Lower lobe of right lung (tissue), 2 donors: ENCODE data around the gene KCNK2. TPM values are rescaled to one million over a fixed set of nuclear protein-coding genes. Genes with fewer than 3 reads are reported as not detected.

Experiments
- ATAC-seq, 2 donors: fragments of 200-7000 bp; cut with Tn5 transposase; one replicate each; pipeline ENCODE4 v1.9.1; 2020 to 2022; ENCODE audit warnings: mild to moderate bottlenecking in 2 of 2, moderate library complexity in 2 of 2
- DNase-seq: peaks from one replicate; pipeline ENCODE4 v3.0.0-alpha.2; 2020
- H3K27ac ChIP-seq: fragments of 200-600 bp; one replicate; pipeline ENCODE4 v1.8.0; 2022
- H3K27me3 ChIP-seq: fragments of 200-600 bp; one replicate; pipeline ENCODE4 v1.8.0; 2022; ENCODE audit warnings: low read depth
- H3K36me3 ChIP-seq: fragments of 200-600 bp; one replicate; pipeline ENCODE4 v1.8.0; 2022; ENCODE audit warnings: mild to moderate bottlenecking
- H3K4me1 ChIP-seq: fragments of 200-600 bp; one replicate; pipeline ENCODE4 v1.8.0; 2022
- H3K4me3 ChIP-seq: fragments of 200-600 bp; one replicate; pipeline ENCODE4 v1.8.0; 2022; ENCODE audit warnings: mild to moderate bottlenecking
- H3K9me3 ChIP-seq: fragments of 200-600 bp; one replicate; pipeline ENCODE4 v1.8.0; 2022
- CTCF ChIP-seq: fragments of 200-600 bp; IDR thresholded peaks from one replicate; pipeline ENCODE4 v1.8.0; 2022; ENCODE audit warnings: antibody characterized with exemption, mild to moderate bottlenecking
- intact Hi-C: fragments of 100-400 bp; cut with DNase I; formaldehyde crosslinking; loops from one replicate; pipeline ENCODE4 v1.11.0; 2022
- total RNA-seq: library from RNA; stranded (reverse); fragmentation: NEBNext Ultra II Directional; extraction: Animal tissue kit (Norgen Biotek cat#: 25700); gene quantifications from one replicate; pipeline ENCODE4 v1.2.1, GENCODE V29; 2021
- donor health status: DM: no; HTN: yes; CAD: no; lungs with severe emphysema.

The KCNK2 gene
- total RNA-seq, 1 donor from 2014 or later, result not detected

GRCh38 chr1:215243345-215244054, 161.0 kb downstream of the KCNK2 start:
- TF ChIP-seq CTCF, result no peak
- Histone ChIP-seq H3K9me3 (no peaks in the 10 kb centered on the region), H3K4me3 (no peak overlapping the region), H3K27me3 (no peaks in the 10 kb centered on the region), H3K4me1 (no peaks in the 10 kb centered on the region), H3K36me3 (no peaks in the 10 kb centered on the region), H3K27ac (no peak overlapping the region)
- intact Hi-C loops, result no loop called here
- ATAC-seq (no peak), DNase-seq (no peak)

GRCh38 chr1:215250913-215251312, 168.4 kb downstream of the KCNK2 start:
- H3K4me1 ChIP-seq, result no peaks in the 10 kb centered on the region
- no peak overlapping the region for H3K4me3 ChIP-seq
- H3K27ac ChIP-seq, result no peak overlapping the region
- H3K9me3 ChIP-seq, result no peaks in the 10 kb centered on the region
- no peak for TF ChIP-seq CTCF
- no peaks in the 10 kb centered on the region for H3K36me3 ChIP-seq
- intact Hi-C loops, result no loop called here
- DNase-seq, result no peak
- H3K27me3 ChIP-seq, result no peaks in the 10 kb centered on the region
- ATAC-seq, result no peak

GRCh38 chr1:215251428-215251827, 168.9 kb downstream of the KCNK2 start:
- ATAC-seq (no peak), DNase-seq (no peak)
- Histone ChIP-seq H3K9me3 (no peaks in the 10 kb centered on the region), H3K4me3 (no peak overlapping the region), H3K27me3 (no peaks in the 10 kb centered on the region), H3K27ac (no peak overlapping the region), H3K36me3 (no peaks in the 10 kb centered on the region), H3K4me1 (no peaks in the 10 kb centered on the region)
- intact Hi-C loops, result no loop called here
- TF ChIP-seq CTCF, result no peak

GRCh38 chr1:215252164-215252563, 169.6 kb downstream of the KCNK2 start:
- intact Hi-C loops, result no loop called here
- Histone ChIP-seq H3K4me1 (no peaks in the 10 kb centered on the region), H3K36me3 (no peaks in the 10 kb centered on the region), H3K27ac (no peak overlapping the region), H3K4me3 (no peak overlapping the region), H3K27me3 (no peaks in the 10 kb centered on the region), H3K9me3 (no peaks in the 10 kb centered on the region)
- ATAC-seq (no peak), DNase-seq (no peak)
- no peak for TF ChIP-seq CTCF

GRCh38 chr1:215256936-215257679, 174.6 kb downstream of the KCNK2 start:
- no peak for ATAC-seq
- H3K4me3 ChIP-seq, result no peak overlapping the region
- H3K9me3 ChIP-seq, result no peaks in the 10 kb centered on the region
- TF ChIP-seq CTCF, result no peak
- no peaks in the 10 kb centered on the region for H3K4me1 ChIP-seq
- intact Hi-C loops, result no loop called here
- no peak overlapping the region for H3K27ac ChIP-seq
- no peaks in the 10 kb centered on the region for H3K36me3 ChIP-seq
- no peaks in the 10 kb centered on the region for H3K27me3 ChIP-seq
- no peak for DNase-seq
